Stimulated activated CD4-positive, alpha-beta T cell treated with anti-CD3 and anti-CD28 coated beads, TNF-alpha, amount 100 ng/mL, for 24 hours (primary cell): ENCODE measurements around the gene CCL13.

Experiments used
- DNase-seq, 3 experiments: peaks; one replicate each; pipeline ENCODE4 v3.0.0-alpha.2; 2020; ENCODE audit warnings: low read depth in 3 of 3

The CCL13 gene

GRCh38 chr17:34384822-34385605 is 28.7 kb downstream of the CCL13 start:
- no peak for DNase-seq

GRCh38 chr17:34386343-34386696 is 30.0 kb downstream of the CCL13 start:
- no peak for DNase-seq

- DNase-seq: no peak
These were observed 30.6 kb downstream of the CCL13 start for GRCh38 chr17:34386697-34387550.

- DNase-seq: no peak
These were observed 31.3 kb downstream of the CCL13 start for GRCh38 chr17:34387566-34387965.

- DNase-seq: no peak
These were observed 33.0 kb downstream of the CCL13 start for GRCh38 chr17:34389126-34389750.

GRCh38 chr17:34390649-34391048 is 34.4 kb downstream of the CCL13 start:
- no peak for DNase-seq

GRCh38 chr17:34391241-34391640 is 35.0 kb downstream of the CCL13 start:
- no peak for DNase-seq

GRCh38 chr17:34393401-34393800 is 37.1 kb downstream of the CCL13 start:
- no peak for DNase-seq

- no peak for DNase-seq
These were observed 41.0 kb downstream of the CCL13 start for GRCh38 chr17:34397265-34397664.

GRCh38 chr17:34398990-34399389 is 42.7 kb downstream of the CCL13 start:
- DNase-seq: no peak

GRCh38 chr17:34399725-34400124 is 43.4 kb downstream of the CCL13 start:
- DNase-seq: no peak

GRCh38 chr17:34400301-34400931 is 44.1 kb downstream of the CCL13 start:
- DNase-seq: no peak

GRCh38 chr17:34401165-34401564 is 44.9 kb downstream of the CCL13 start:
- DNase-seq: no peak

GRCh38 chr17:34403006-34403405 is 46.7 kb downstream of the CCL13 start:
- no peak for DNase-seq

GRCh38 chr17:34406226-34406625 is 49.9 kb downstream of the CCL13 start:
- DNase-seq: no peak
